Measurements from ENCODE around the gene PHF23.

PHF23 gene

DNA sequence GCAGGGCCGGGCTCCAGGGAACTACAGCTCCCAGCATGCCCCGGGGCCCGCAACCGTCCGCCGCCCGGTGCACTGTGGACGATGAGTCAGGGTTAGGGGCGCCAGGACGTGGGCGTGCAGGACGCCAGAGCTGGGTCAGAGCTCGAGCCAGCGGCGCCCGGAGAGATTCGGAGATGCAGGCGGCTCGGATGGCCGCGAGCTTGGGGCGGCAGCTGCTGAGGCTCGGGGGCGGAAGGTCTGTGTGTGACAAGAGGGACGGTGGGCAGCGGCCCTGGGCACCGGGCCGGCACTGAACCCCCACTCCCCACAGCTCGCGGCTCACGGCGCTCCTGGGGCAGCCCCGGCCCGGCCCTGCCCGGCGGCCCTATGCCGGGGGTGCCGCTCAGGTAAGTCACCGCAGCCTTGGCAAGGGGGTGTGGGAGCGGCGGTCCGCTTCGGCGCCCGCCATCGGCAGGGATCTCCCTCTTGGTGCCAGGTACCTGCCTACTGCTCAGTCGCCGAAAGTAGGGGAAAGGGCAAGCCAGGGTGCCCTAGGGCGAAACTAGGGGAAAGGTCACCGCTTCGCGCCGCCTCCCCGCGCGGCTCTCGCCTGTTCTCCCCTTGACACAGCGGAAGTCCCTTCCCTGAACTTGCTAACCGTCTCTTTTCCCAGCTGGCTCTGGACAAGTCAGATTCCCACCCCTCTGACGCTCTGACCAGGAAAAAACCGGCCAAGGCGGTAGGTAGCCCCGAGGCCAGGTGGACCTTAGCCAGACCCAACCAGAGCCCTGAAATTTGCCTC is 19.3 kb downstream of the PHF23 start, which contains the start of the genes ACADVL and DLG4:
ACADVL (plus strand) TSS at position 127 of the 781 bp plus-strand sequence; CDS start at position 174, 47 bp downstream.
DLG4 (minus strand) TSS at position 25 of the 781 bp plus-strand sequence.
- DNase-seq: peak; percentile 53 to 68 (median 57)

DNA sequence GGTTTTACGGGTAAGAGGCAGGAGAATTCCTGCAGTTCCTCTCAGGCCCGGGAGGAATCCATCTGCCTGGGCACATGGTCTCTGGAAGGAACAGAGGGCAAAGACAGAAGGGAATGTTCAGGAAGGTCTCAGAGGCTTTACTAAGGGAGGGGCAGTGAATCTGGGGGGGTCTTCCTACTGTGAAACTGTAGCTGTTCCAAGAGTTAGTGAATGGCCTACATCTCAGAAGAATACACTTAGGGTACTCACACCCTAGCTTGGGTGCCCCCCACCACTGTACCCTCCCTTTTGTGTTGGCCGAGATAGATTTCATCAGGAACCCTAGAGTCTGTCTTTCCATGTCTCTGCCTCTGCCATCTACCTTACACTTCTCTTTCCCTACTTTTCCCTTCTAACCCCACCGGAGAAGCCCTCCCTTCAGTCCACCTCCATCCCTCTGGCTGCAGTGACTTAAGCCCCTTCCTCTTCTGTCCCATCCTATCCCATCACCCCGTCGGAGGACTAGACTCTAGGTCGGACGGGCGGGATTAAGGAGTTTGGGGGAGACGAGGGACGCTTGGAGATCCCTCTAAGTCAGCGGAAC is 19.9 kb downstream of the PHF23 start:
- no peak for DNase-seq

DNA sequence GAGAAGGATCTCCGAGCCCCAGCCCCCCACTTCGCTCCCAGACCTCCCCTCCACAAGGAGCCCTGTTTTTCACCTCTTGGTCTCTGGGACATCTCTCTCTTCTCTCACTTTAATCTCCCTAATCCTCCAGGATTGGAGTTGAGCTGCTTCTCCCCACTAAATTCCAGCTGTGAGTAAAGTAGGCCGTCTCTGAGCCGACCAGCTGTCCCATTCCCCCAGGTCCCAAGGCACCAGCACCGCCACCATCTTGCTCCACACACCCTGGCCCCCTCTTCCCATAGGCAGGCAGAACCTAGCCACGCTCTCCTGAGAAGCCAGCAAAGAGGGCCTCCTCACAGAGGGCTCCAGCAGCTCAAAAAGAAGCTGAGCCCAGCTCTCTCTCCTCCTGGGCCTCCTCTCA is 20.5 kb downstream of the PHF23 start:
- no peak for DNase-seq

DNA sequence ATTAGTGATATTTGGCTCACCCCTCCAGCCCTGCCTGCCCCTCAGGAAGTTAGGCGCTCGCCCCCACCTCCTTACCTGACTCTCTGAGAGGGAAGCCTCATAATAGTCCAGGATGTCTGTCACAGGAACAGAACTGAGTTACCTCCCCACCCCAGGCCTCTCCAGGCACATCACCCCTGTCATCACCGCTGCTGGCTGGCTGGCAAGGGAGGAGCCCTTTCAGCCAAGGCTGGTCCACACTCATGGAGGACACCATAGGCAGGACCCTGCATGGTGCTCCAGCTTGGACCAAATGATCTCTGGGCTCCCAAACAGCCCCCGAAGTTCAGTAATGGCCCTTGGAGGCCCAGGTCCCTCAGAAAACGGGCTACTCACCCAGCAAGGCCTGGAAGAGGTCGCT is 21.1 kb downstream of the PHF23 start:
- no peak for DNase-seq

DNA sequence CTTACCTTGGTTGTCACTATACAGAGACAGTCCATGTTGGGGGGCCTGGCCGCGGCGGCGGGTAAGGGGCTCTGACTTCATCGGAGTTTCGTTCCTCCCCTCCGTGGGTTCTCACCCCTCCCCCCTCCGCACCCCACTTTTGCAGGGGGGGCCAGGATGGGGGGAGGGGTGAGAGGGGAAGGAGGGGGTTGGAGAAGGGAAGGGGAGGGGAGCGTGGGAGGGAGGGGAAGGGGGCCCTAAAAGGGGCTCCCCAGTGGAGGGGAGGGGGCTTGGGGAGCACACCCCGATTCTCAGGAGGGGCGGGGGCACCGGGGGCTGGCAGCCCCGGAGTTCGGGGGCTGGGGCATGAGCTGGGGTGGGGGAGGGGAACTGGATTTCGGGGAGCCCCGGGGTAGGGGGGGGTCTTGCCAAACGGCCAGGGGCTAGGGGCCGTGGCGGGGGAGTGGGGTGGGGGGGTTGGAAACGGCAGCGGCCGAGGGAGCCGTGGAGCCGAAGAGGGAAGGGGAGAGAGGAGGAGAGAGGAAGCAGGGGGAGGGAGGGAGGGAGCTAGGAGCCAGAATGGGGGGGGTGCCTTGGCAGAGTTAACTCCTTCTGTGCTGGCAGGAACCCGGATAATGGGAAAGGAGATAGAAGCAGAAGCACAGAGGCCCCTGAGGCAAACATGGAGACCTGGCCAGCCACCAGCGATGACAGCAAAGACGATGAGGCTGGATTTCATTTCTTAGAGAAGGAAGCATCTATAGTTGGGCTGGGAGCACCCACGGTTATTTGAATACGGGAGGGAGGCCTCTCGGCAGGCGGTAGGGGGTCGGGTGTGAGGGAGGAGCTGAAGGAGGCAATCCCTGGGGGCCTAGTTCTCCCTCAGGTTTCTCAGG is 21.9 kb downstream of the PHF23 start:
- no peak for DNase-seq

DNA sequence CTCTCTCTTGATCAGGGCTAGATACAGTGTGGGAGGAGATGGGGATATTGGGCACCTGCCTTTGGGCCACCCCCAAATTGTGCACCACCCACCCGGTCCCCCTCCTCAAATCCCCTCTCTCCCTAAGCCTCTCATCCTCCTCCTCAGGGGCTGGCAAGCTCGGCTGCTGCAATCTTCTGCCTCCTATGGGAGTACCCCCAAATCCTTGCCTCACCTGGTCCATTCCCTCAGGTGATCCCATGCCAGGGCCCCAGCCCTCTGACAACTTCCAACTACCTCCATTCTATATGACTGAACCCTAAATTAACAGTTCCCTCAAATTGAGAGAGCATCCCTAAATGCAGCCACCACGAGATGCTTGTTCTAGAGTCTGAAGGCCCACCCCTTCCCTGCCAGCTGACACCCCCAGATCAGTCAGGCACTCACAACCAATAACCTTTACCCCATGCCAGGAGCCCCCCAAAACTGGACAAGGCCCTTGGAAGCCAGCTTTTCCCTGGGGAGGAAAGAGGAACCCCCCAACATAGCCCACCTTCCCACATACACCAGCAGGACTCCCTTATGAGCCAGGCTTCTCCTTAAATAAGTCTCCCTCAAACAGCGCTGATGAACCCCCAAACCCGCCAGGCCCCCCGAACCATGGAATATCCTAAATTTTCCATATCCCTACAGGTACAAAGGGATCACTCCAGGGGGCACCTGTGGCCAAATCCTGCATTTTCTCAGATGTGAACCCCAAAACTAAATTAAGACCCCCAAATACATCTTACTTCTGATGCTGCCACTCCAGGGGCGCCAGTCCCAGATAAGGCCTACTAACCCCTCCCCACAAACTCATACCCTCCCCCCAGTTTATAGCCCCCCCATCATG is 22.8 kb downstream of the PHF23 start:
- DNase-seq: no peak

DNA sequence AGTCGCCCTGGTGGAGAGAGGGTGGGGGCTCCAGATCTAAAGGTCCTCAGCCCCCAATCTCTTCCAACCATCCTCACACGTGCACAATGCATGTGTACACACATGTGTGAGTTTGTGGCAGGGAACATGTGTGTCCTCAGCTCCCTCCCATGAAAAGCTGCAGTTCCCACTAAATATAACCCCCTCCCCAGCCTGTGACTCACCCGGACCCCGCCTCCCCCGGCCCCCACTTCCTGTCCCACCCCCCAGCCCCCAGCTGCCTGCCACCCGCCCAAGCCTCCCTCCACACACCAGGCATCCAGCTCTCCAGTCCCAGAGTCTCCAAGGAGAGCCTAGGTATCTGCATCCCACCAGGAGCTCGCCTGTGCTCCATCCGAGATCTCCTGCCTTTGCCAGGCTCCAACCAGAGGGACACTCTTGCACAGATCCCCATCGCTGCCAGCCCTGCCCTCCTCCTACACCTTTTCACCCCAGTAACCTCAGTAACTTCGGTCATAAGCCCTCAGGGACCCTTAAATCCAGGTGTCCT is 23.5 kb downstream of the PHF23 start:
- no peak for DNase-seq

DNA sequence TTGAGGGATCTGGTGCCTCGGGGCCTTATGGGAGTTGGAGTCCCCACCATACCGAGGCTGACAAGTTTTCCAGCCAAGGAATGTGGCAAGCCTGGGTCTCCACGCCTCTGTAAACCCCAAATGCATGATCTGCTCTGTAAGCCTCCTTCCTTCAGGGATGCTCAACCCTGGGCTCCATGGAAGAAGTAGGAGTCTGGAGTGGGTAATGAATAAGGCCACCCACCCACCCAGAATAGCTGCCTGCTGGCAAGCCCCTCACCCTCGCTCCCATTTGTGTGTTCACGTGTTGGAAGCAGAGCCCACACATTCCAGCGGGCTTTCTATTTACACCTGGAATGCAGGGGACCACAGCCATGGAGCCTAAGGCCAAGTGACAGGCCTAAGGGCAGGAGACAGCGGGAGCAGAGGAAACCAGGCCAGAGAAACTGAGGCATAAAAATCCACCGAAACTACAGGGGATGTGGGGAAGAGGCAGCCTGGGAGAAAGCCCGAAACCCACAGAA is 24.1 kb downstream of the PHF23 start:
- DNase-seq: no peak

DNA sequence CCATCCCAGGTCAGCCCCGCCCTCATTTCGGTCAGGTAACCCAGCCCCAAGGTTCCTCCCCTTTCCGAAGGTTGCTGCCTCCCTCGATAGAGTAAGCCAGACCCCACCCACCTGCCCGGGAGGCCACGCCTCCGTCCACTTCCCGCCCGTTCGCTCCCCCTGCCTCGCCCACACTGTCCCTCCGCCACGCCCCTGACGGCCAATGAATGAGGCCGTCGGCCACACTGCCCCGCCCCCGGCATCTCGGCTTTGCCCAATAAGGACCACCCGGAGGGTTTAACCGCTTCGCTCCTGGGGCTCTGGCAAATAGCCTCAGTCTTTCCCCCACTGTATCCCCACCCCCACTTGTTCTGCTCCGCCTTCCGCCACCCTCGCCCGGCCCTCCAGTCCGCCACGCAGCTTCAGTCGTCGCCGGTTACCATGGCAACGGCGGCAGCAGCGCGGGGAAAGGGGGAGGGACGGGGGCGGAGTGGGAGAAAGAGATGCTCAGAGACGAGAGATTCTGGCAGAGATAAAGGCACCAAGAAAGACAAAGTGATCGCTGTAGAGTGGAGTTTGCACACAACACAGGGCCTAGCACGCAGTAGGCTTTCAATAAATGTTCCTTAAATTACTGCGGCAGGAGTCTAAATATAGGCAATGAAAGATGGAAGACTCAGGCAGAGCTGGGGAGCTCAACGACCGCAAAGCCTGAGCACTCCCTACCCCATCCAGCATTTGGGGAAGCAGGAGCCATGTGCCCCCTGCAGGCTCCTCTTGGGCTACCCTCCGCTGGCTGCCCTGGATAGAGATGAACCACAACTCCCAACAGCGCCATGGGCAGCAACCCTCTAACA is 24.7 kb downstream of the PHF23 start:
- peak; percentile 96 to 98 (median 97) for DNase-seq

DNA sequence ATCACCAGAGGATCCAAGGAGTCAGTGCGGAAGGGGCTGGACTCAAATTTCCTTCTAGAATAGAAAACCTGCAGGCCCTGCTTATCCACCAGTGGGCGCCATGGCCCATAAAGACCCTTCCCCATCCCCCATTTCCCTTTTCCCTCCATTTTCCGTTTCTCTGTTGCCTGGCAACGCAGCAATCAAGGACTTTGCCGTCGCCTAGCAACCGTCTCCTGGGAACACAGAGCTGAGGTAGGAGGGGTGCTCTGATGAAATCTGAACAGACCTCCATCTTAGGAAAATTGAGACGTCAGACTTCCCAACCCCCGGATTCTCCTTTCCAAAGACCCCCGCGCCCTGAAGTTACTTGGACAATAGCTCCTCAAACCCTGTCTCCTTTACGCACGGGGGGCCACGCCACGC is 25.4 kb downstream of the PHF23 start:
- peak in 1 of 4 experiments; percentile 45 for DNase-seq

DNA sequence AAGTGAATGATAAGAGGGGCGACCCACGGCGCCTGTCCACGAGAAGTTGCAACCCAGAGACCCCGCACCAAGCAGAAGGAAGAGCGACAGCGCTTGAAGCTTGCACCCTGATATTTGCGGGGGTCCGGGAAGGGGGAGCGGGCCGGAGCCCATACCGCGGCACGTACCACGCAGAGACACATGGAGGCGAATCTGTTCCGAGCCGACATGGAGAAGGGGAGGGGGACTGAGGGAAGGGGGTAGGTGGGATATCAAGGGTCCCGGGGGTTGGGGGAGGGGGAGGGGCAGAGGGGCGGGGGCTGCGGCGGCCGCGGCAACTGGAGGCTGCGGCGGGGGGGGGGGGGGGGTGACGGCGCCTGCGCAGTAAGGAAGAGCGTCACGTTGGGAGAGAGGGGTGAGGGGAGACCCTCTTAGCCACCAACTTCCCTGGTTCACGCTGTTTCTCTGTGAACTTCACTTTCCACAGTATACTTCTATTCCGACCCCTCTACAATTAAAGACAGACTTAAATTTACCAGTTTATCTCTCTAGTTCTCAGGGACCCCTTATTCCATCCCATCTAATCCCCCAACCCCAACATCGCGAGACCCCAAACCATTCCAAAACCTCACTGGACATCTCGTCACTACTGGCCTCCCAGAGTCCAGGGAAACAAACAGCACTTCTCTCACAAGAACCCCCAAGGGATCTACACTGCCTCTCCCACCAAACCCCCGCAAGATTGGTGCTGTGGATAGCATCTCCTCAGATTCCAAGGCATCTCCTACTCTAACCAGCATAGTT is 27.6 kb downstream of the PHF23 start:
- no peak for DNase-seq

DNA sequence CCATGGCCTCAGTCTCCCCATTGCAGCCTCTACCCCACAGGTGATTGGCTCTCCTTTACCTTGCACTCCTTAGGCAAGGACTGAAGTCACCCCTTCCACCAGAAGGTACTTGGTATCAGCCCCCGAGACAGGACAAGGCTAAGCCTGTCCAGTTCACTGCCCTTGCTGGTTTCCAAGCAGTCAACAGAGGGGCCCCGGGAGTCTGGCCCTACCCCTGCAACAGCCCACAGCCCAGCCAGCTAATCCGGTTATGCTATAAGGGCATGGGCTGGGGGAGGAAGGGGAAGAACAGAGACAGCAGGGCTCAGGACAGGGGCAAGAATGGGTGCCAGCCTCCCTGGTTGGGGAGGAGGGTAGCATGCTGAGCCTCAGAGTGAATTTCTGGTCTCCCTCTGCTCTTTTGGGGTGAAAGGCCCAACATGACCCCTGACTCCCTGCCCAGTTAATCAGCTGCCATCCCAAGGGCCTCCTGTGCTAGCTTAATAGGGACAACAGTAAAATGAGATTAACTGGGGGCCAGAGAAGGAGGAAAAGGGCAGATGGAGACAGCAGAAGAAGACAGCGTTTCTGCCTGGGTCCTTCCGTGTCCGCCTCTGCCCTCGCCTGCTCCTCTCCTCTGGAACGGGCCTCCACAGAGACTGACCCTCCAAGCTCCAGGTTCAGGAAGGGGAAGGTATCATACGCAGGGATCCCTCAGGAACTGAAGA is 30.4 kb downstream of the PHF23 start:
- no peak for DNase-seq

DNA sequence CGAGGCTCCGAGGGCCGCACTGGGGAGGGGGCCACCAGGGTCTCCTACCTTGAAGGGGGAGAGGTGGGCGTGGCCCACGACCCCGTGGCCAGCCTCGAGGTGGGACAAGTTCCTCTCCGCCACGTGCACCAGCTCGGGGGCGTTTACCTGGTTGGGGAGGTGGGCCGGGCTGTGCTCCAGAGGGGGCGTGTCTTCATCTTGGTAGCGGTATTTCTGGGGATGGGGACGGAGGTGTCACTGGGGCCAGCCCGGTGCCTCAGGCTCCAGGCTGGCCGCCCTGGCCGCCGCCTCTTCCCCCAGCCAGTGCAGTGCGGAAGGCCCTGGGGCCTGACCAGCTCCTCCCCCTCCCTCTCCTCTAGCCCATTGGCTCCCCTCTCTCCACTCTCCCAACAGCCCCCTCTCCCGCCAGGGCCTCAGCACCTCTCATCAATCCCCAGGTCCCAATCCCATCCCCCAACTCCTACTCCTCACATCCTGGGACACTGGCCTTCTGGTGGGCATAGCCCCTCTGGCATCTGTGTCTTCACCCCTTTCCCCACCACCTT is 31.2 kb downstream of the PHF23 start:
- no peak for DNase-seq

DNA sequence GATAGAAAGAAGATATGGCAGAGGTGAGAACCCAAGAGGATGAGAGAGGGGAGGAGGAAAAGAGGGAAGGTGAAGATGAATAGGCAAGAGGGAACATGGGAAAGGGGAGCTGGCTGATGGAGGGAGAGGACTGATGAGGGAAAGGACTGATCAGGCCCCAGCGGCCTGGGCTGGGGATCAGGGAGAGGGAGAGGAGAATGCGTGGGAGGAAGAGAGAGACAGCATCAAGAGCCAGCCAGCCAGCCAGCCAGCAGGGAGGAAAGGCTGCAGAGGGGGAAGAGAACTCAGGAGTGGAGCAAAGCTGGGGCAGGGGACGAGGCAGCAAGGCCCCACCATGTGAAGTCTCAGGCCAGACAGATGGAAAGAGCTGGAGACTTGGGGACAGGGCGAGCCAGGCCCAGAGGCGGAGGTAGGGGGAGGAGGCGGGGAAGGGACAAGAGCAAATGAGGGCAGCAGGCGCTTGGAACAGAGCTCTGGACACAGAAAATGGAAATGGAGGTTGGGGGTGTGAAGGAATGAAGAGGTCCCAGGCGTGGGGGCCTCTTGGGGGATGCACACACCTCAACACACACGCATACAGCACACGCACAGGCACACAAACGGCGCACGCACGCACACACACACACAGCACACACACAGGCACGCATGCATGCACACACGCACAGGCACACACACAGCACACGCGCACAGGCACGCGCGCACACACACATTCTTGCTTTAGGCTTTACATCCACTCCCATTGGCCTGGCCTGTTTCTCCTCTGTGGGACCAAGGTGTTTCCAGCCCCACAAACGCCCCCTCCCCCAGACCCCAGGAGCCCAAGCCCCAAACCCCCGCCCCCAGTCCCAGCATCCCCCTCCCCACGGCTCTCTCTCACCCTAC is 31.9 kb downstream of the PHF23 start:
- no peak for DNase-seq

DNA sequence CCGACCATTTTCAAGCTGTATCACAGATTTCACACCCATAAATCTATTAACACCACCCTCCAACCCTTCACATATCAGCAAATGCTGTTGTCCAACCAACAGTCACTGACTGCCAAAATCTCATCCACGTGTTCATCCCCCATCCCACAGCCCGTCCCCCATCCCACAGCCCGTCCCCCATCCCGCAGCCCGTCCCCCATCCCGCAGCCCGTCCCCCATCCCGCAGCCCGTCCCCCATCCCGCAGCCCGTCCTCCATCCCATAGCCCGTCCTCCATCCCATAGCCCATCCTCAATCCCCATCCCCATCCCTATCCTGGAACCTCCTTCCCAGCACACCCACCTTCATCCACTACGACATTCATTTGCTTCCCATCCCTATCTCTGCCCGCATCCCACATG is 33.7 kb downstream of the PHF23 start:
- no peak for DNase-seq

DNA sequence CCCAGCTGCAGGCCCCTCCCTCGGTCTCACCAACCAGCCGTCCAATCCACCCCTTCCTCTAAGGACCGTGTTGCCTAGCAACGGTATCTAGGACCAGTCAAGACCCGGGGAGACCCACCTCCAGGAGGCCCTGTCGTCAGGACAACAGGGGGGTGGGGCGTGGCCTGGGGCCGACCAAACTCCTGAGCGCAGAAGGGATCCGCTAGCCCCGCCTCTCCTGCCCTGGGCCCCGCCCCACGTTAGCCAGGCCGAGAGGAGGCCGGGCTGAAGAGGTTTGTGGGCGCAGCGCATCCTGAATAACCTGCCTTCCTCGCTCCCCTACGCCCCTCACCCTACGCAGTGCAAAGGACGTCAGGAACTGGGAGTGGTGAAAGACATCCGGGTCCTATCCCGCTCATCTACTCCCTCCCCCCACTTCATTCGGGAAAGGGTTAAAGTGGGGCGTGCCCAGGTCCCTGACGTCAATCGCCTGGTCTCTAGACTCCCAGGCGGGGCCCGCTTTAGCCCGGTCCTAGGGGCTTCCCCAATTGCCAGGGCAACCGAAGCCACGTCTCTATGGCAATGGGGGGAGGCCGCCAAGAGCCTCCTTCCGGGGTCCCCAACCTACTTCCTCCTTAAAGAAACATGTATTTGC is 34.3 kb downstream of the PHF23 start:
- peak; percentile 76 to 91 (median 88) for DNase-seq

DNA sequence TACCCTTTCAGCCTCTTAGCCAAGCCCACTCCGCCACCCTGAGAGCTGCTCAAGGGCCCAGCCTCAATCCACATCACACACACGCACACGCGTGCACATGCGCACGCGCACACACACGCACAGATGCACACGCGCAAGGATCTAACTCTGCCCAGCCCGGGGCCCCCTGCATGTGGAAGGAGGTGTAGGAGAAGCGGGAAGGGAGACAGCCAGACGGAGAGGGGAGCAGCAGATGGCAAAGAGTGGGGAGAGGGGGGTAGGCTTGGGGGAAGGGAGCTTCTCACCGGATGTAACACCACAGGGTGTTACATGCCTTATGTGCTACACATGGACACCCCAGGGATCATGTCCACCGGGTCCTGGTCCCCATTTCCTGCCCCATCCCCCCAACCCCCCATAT is 34.9 kb downstream of the PHF23 start:
- DNase-seq: no peak

DNA sequence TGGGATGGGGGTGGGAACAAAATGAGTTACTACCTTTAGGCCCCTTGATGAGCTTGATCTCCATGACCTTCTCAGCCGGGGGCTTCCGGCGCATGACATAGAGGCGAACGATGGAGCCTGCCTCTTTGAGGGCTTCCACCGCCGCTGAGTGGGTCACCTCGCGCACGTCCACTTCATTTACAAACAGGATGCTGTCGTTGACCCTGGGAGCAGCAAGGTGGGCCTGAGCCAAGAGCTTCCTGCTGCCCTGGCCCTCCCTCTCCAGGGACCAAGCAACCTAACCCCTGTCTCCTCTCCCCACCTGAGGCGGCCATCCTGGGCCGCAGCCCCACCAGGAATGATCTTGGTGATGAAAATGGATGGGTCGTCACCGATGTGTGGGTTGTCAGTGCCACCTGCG is 35.9 kb downstream of the PHF23 start:
- no peak for DNase-seq
